GM23338 (cell line): ENCODE results near the gene PER3. TPM values are rescaled to one million over a fixed set of nuclear protein-coding genes. Genes with fewer than 3 reads are reported as not detected.

Experiments used
- ATAC-seq: fragments of 200-7000 bp; cut with Tn5 transposase; 3 replicates; pipeline ENCODE4 v1.9.1; 2020
- DNase-seq: peaks from one replicate; pipeline ENCODE4 v3.0.0-alpha.2; 2015; ENCODE audit warnings: low spot score
- H2AFZ ChIP-seq: fragments of 200-600 bp; sonication (generic); 2 replicates; pipeline ENCODE4 v1.8.0; 2016; ENCODE audit warnings: antibody characterized with exemption, mild to moderate bottlenecking, moderate library complexity
- H3F3A ChIP-seq: fragments of 200-600 bp; sonication (generic); replicated peaks from 2 replicates; pipeline ENCODE4 v1.8.0; 2017; ENCODE audit warnings: antibody characterized with exemption, mixed run types, low read depth
- H3K27ac ChIP-seq: fragments of 200-600 bp; sonication (generic); 2 replicates; pipeline ENCODE4 v1.6.1; 2016; ENCODE audit warnings: low read depth
- H3K27me3 ChIP-seq: fragments of 200-600 bp; sonication (generic); 2 replicates; pipeline ENCODE4 v1.8.0; 2016; ENCODE audit warnings: mild to moderate bottlenecking, mixed run types, moderate library complexity; ENCODE audit not compliant: insufficient read depth
- H3K36me3 ChIP-seq: fragments of 200-600 bp; sonication (generic); 2 replicates; pipeline ENCODE4 v1.8.0; 2016; ENCODE audit warnings: mild to moderate bottlenecking; ENCODE audit not compliant: insufficient read depth
- H3K4me1 ChIP-seq: fragments of 200-600 bp; sonication (generic); 2 replicates; pipeline ENCODE4 v1.8.0; 2016; ENCODE audit warnings: mild to moderate bottlenecking, moderate library complexity; ENCODE audit not compliant: insufficient read depth
- H3K4me2 ChIP-seq: fragments of 200-600 bp; sonication (generic); 2 replicates; pipeline ENCODE4 v1.7.1; 2017; ENCODE audit warnings: mixed run types
- H3K4me3 ChIP-seq: fragments of 200-600 bp; sonication (generic); 2 replicates; pipeline ENCODE4 v1.6.1; 2016; ENCODE audit warnings: mixed run types
- H3K79me2 ChIP-seq: fragments of 200-600 bp; sonication (generic); replicated peaks from 2 replicates; pipeline ENCODE4 v1.8.0; 2017; ENCODE audit warnings: mild to moderate bottlenecking; ENCODE audit not compliant: insufficient read depth
- H3K9me2 ChIP-seq: fragments of 200-600 bp; sonication (generic); 2 replicates; pipeline ENCODE4 v1.8.0; 2017; ENCODE audit not compliant: insufficient read depth
- H4K20me1 ChIP-seq: fragments of 200-600 bp; sonication (generic); replicated peaks from 2 replicates; pipeline ENCODE4 v1.8.0; 2017; ENCODE audit warnings: mild to moderate bottlenecking; ENCODE audit not compliant: insufficient read depth
- H3K27ac Mint-ChIP-seq: 2 replicates; pipeline ENCODE4 v1.8.0; 2020; ENCODE audit warnings: inconsistent platforms, mild to moderate bottlenecking, moderate library complexity, mixed read lengths
- H3K27me3 Mint-ChIP-seq: 3 replicates; pipeline ENCODE4 v1.8.0; 2022; ENCODE audit warnings: low read depth, mild to moderate bottlenecking, moderate library complexity, mixed read lengths, inconsistent platforms; ENCODE audit not compliant: insufficient read depth, poor library complexity
- H3K36me3 Mint-ChIP-seq: 3 replicates; pipeline ENCODE4 v1.8.0; 2021; ENCODE audit warnings: low read depth, mild to moderate bottlenecking, inconsistent platforms, moderate library complexity, mixed read lengths
- H3K4me1 Mint-ChIP-seq: 3 replicates; pipeline ENCODE4 v1.8.0; 2020; ENCODE audit warnings: mild to moderate bottlenecking, inconsistent platforms, mixed read lengths
- H3K4me3 Mint-ChIP-seq: 3 replicates; pipeline ENCODE4 v1.8.0; 2021; ENCODE audit warnings: moderate library complexity, mild to moderate bottlenecking, inconsistent platforms, mixed read lengths
- H3K9me3 Mint-ChIP-seq: 3 replicates; pipeline ENCODE4 v1.8.0; 2020; ENCODE audit warnings: moderate library complexity, mild to moderate bottlenecking, inconsistent platforms, mixed read lengths
- ETS1 ChIP-seq: IDR thresholded peaks from 2 replicates; pipeline ENCODE4 v1.6.1; 2016; ENCODE audit warnings: antibody characterized with exemption
- JUNB ChIP-seq: IDR thresholded peaks from one replicate; pipeline ENCODE4 v1.6.1; 2016; ENCODE audit warnings: antibody characterized with exemption; ENCODE audit not compliant: unreplicated experiment
- NANOG ChIP-seq: IDR thresholded peaks from 2 replicates; pipeline ENCODE4 v1.6.1; 2016; ENCODE audit warnings: antibody characterized with exemption, borderline replicate concordance
- REST ChIP-seq: IDR thresholded peaks from one replicate; pipeline ENCODE4 v1.6.1; 2018; ENCODE audit warnings: antibody characterized with exemption; ENCODE audit not compliant: unreplicated experiment
- ZNF114 ChIP-seq: fragments of 250-450 bp; sonication (Bioruptor Pico); IDR thresholded peaks from 2 replicates; pipeline ENCODE4 v1.5.0; 2020; ENCODE audit warnings: mild to moderate bottlenecking, moderate library complexity
- polyA plus RNA-seq: library from polyadenylated mRNA; unstranded; fragments of >200 nt; fragmentation: Nextera tagmentation; extraction: Ambion mirVana; gene quantifications from 2 replicates; pipeline ENCODE4 v1.2.1, GENCODE V29; 2016
- total RNA-seq: library from RNA; depleted of rRNA; stranded (reverse); fragments of >200 nt; shearing (Covaris generic); gene quantifications from 2 replicates; pipeline ENCODE4 v1.2.3, GENCODE V29; 2014
- TF ChIP-seq, protein P1 (sequence below): fragments of 250-450 bp; sonication (Bioruptor Pico); IDR thresholded peaks from 2 replicates; pipeline ENCODE4 v1.5.0; 2020; ENCODE audit warnings: mild to moderate bottlenecking, moderate library complexity

PER3 gene
- total and polyA plus RNA-seq, 2 experiments from 2014 or later: 6.1 to 16.4 TPM

GRCh38 chr1:7778133-7778628 is 5.9 kb upstream of the PER3 start (continued):
- TF ChIP-seq, protein P1, sequence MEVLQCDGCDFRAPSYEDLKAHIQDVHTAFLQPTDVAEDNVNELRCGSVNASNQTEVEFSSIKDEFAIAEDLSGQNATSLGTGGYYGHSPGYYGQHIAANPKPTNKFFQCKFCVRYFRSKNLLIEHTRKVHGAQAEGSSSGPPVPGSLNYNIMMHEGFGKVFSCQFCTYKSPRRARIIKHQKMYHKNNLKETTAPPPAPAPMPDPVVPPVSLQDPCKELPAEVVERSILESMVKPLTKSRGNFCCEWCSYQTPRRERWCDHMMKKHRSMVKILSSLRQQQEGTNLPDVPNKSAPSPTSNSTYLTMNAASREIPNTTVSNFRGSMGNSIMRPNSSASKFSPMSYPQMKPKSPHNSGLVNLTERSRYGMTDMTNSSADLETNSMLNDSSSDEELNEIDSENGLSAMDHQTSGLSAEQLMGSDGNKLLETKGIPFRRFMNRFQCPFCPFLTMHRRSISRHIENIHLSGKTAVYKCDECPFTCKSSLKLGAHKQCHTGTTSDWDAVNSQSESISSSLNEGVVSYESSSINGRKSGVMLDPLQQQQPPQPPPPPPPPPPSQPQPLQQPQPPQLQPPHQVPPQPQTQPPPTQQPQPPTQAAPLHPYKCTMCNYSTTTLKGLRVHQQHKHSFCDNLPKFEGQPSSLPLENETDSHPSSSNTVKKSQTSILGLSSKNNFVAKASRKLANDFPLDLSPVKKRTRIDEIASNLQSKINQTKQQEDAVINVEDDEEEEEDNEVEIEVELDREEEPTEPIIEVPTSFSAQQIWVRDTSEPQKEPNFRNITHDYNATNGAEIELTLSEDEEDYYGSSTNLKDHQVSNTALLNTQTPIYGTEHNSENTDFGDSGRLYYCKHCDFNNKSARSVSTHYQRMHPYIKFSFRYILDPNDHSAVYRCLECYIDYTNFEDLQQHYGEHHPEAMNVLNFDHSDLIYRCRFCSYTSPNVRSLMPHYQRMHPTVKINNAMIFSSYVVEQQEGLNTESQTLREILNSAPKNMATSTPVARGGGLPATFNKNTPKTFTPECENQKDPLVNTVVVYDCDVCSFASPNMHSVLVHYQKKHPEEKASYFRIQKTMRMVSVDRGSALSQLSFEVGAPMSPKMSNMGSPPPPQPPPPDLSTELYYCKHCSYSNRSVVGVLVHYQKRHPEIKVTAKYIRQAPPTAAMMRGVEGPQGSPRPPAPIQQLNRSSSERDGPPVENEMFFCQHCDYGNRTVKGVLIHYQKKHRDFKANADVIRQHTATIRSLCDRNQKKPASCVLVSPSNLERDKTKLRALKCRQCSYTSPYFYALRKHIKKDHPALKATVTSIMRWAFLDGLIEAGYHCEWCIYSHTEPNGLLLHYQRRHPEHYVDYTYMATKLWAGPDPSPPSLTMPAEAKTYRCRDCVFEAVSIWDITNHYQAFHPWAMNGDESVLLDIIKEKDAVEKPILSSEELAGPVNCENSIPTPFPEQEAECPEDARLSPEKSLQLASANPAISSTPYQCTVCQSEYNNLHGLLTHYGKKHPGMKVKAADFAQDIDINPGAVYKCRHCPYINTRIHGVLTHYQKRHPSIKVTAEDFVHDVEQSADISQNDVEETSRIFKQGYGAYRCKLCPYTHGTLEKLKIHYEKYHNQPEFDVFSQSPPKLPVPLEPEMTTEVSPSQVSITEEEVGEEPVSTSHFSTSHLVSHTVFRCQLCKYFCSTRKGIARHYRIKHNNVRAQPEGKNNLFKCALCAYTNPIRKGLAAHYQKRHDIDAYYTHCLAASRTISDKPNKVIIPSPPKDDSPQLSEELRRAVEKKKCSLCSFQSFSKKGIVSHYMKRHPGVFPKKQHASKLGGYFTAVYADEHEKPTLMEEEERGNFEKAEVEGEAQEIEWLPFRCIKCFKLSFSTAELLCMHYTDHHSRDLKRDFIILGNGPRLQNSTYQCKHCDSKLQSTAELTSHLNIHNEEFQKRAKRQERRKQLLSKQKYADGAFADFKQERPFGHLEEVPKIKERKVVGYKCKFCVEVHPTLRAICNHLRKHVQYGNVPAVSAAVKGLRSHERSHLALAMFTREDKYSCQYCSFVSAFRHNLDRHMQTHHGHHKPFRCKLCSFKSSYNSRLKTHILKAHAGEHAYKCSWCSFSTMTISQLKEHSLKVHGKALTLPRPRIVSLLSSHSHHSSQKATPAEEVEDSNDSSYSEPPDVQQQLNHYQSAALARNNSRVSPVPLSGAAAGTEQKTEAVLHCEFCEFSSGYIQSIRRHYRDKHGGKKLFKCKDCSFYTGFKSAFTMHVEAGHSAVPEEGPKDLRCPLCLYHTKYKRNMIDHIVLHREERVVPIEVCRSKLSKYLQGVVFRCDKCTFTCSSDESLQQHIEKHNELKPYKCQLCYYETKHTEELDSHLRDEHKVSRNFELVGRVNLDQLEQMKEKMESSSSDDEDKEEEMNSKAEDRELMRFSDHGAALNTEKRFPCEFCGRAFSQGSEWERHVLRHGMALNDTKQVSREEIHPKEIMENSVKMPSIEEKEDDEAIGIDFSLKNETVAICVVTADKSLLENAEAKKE (CRISPR knock-in tag): no peak
- TF ChIP-seq ZNF114 (CRISPR knock-in tag) (no peak), NANOG (no peak), ETS1 (no peak)

DNA sequence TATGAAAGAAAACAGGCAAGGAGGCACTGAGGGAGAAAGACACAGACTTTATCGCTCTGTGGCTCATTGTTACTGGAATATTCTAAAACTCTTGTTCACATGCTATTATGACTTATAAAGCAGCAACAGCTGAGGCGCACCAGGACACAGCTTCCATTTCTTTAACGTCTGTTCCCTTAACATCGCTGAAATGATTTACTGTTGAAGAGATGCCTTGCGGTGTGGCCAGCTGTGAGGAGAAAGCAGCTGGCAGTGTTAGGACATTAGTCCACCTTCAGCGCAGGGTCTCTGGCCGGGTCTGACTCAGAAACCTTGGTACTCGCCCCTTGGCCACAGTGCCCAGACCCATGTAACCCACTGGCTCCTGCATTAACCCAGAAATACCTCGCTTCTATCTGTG is 3.1 kb upstream of the PER3 start:
- H3K36me3 ChIP-seq: peaks cover 32% of the 10 kb centered on the region
- Mint-ChIP-seq H3K36me3 (peaks cover 54% of the 10 kb centered on the region), H3K9me3 (peaks cover 7% of the 10 kb centered on the region; the same call in 2 of the 3 replicates), H3K27ac (no peak overlapping the region), H3K4me1 (no peaks in the 10 kb centered on the region), H3K27me3 (peaks cover 15% of the 10 kb centered on the region), H3K4me3 (no peak overlapping the region)
- H3F3A ChIP-seq: no peaks in the 10 kb centered on the region
- ATAC-seq (no peak), DNase-seq (no peak)
- no peaks in the 10 kb centered on the region; the same call in none of the 2 replicates for H4K20me1 ChIP-seq
- no peak overlapping the region for H2AFZ ChIP-seq
- 0 out of 2 replicates have a peak, but pooled peaks cover 4% of the 10 kb centered on the region for H3K4me1 ChIP-seq
- H3K27me3 ChIP-seq: peaks cover 9% of the 10 kb centered on the region
- H3K4me2 ChIP-seq: no peak overlapping the region
- H3K9me2 ChIP-seq: no peaks in the 10 kb centered on the region; the same call in 1 of the 2 replicates
- H3K4me3 ChIP-seq: no peak overlapping the region
- no peak overlapping the region for H3K27ac ChIP-seq
- H3K79me2 ChIP-seq: peaks cover 4% of the 10 kb centered on the region
- TF ChIP-seq REST (no peak), JUNB (no peak)
